Left renal cortex interstitium (tissue), 4 donors: ENCODE results near the gene TMEM120B. TPM values are rescaled to one million over a fixed set of nuclear protein-coding genes. Genes with fewer than 3 reads are reported as not detected.

ENCODE experiments used
- DNase-seq, 4 donors: peaks; one replicate each; pipeline ENCODE4 v3.0.0-alpha.2; 2013; ENCODE audit warnings: low read depth in 4 of 4, low spot score in 2 of 4, missing footprints in 1 of 4
- polyA plus RNA-seq, 4 donors: library from polyadenylated mRNA; unstranded; fragments of 120-200 nt; gene quantifications; one replicate each; pipeline ENCODE4 v1.2.1, GENCODE V29; 2013; ENCODE audit not compliant: insufficient read length in 4 of 4

TMEM120B gene
- polyA plus RNA-seq, 4 donors: 7.2 to 16.7 (median 12.7) TPM

DNA sequence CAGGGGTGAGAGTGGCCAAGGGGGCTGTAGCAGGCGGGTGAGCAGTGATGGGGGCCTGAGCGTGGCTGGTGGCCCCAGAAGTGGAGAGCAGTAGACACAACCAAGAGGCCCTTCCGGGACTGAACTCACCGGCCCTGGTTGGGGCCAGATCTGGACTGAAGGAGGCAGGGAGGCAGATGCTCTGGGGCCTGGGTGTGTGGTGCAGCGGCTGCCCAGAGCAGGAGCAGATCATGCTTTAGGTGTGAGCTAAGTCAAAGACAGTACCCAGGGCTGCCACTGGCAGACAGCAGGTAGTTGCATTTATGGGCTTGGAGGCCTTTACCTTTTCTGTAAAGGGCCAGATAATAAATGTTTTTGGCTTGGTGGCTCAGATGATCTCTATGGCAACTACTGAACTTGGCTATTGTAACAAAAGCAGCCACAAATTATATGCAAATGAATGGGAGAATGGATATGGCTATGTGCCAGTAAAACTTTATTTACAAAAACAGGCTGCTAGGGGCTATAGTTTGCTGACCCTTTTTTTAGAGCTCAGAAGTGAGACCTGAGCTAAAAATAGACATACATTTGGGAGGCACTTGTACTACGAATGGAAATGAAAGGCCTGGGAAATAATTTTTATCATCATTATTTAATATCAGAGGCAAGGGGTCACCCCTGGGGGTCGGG is 116.8 kb downstream of the TMEM120B start:
- no peak for DNase-seq

DNA sequence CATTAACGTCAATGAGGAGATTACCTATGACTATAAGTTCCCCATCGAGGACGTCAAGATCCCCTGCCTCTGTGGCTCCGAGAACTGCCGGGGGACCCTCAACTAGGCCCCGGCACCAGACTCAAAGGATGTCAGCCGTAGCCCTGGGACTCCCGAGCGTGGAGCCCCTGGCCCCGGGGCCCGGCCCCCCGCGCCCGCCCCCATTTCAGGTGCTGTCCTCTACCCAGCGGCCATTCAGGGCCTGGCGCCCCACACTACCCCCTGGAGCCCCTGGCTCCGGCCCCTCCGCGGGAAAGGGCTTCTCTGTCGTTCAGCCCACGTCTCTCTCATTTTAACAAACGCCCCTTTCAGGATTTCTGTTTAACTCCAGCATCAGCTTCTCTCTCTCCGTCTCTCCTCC is 117.6 kb downstream of the TMEM120B start:
- DNase-seq: no peak

- DNase-seq: no peak
These were observed 118.2 kb downstream of the TMEM120B start for GRCh38 chr12:121830588-121831265.

Other genes starting within 250 kb of the TMEM120B start
- 10 to 100 TPM; 64.1 to 88.8 (median 73.2) TPM for gene KDM2B, start 131.7 kb upstream of the TMEM120B start, polyA plus RNA-seq
- gene ORAI1, start 86.2 kb upstream of the TMEM120B start, polyA plus RNA-seq: 10 to 100 TPM; 10.8 to 18.2 (median 14.6) TPM
- 1 to 10 TPM; 1.2 to 2.4 (median 1.8) TPM for gene MORN3, start 43.1 kb upstream of the TMEM120B start, polyA plus RNA-seq
- gene RHOF, start 80.9 kb downstream of the TMEM120B start, polyA plus RNA-seq: 10 to 100 TPM in 3 of 4 donors, 1 to 10 TPM in 1; 9.6 to 15.4 (median 12.5) TPM
- gene SETD1B, start 91.3 kb downstream of the TMEM120B start, polyA plus RNA-seq: 10 to 100 TPM; 10.6 to 22.2 (median 15.7) TPM
- gene HPD, start 146.1 kb downstream of the TMEM120B start, polyA plus RNA-seq: 1 to 10 TPM; 1.8 to 5.3 (median 3.6) TPM
- 10 to 100 TPM; 52.2 to 61.8 (median 55.7) TPM for gene PSMD9, start 176.0 kb downstream of the TMEM120B start, polyA plus RNA-seq
- gene CFAP251, start 205.8 kb downstream of the TMEM120B start, polyA plus RNA-seq: 10 to 100 TPM in 2 of 4 donors, 1 to 10 TPM in 2; 8.9 to 16.8 (median 12.8) TPM